Skeletal muscle cell (primary cell): ENCODE results near the gene ELK1.

Source experiments
- DNase-seq: peaks from one replicate; pipeline ENCODE4 v3.0.0-alpha.2; 2010; ENCODE audit warnings: low read depth
- H3K4me3 ChIP-seq: 2 replicates; pipeline ENCODE4 v1.5.1; 2011; ENCODE audit warnings: low read depth, mild to moderate bottlenecking, control low read depth, low read length, moderate library complexity

Gene ELK1

GRCh38 chrX:47586043-47586787, 64.1 kb downstream of the ELK1 start:
- H3K4me3 ChIP-seq = no peak overlapping the region

More at GRCh38 chrX:47586043-47586787, 64.1 kb downstream of the ELK1 start:
- no peak for DNase-seq
